ENCODE measurements around the gene PPM1H. TPM values are rescaled to one million over a fixed set of nuclear protein-coding genes. Genes with fewer than 3 reads are reported as not detected.

Gene PPM1H
- total and polyA plus RNA-seq, 10 of the 15 experiments (the other 5 are each of a cell fraction or from before 2014, with no cell fraction given), result 0.11 to 0.83 (median 0.49) TPM

GRCh38 chr12:62731055-62731820 is 203.7 kb downstream of the PPM1H start:
- Histone ChIP-seq H4K20me1 (ENCODE audit: control insufficient read depth, insufficient read depth) (no peaks in the 10 kb centered on the region), H3K27me3 (replicated peaks in 1 of 2; ENCODE audit: control insufficient read depth in 2 of 2, insufficient read depth in 2 of 2, low read length in 1 of 2) (no peaks in the 10 kb centered on the region), H3K4me1 (ENCODE audit: control insufficient read depth, insufficient read depth, low read length) (peaks cover 9% of the 10 kb centered on the region), H2AFZ (ENCODE audit: control insufficient read depth, low read depth, low read length) (peak overlapping the region; percentile 7; the same call in 1 of the 2 replicates), H3K9me3 (replicated peaks; ENCODE audit: control insufficient read depth, insufficient read depth, low read length) (no peaks in the 10 kb centered on the region), H3K79me2 (ENCODE audit: control insufficient read depth, insufficient read depth, low read length) (no peaks in the 10 kb centered on the region), H3K36me3 (ENCODE audit: control insufficient read depth in 2 of 2, insufficient read depth in 2 of 2, low read length in 1 of 2) (no peaks in the 10 kb centered on the region), H3K9ac (ENCODE audit: control insufficient read depth, insufficient read depth, low read length) (no peak overlapping the region), H3K4me3 (no peak overlapping the region), H3K4me2 (ENCODE audit: control insufficient read depth, insufficient read depth) (no peak overlapping the region), H3K27ac (ENCODE audit: control insufficient read depth, insufficient read depth) (no peak overlapping the region)
- SMC1A ChIA-PET (ENCODE audit: uncharacterized antibody, unreplicated experiment), result interaction anchor here (0.8 to 1.2 kb wide), 5 partner anchors 8 to 99 kb away, joined by 3 to 4 read pairs (median 3); no protein-coding TSS in a partner anchor
- DNase-seq (ENCODE audit: low read depth, low spot score) (no peak), FAIRE-seq (no peak), ATAC-seq (peak; percentile 79)
- POLR2A ChIA-PET, result interaction anchor here (1.0 kb wide), 1 partner anchor 19 kb away, joined by 3 read pairs; no protein-coding TSS in a partner anchor
- WGBS (ENCODE audit: insufficient coverage, insufficient replicate concordance, low lambda C conversion rate, missing lambda C conversion rate), result 58% methylated on average over 11 of the region's 11 CpGs
- BruUV-seq (replicated peaks), result no TSS peak
- in situ Hi-C loops (cut with MboI), result no loop called here
- CTCF ChIA-PET, result interaction anchor here (0.8 kb wide), 1 partner anchor 296 kb away, joined by 3 read pairs; no protein-coding TSS in a partner anchor
- RAD21 ChIA-PET (ENCODE audit: unreplicated experiment), result interaction anchor here (1.0 to 1.7 kb wide), 4 partner anchors 29 to 150 kb away, joined by 3 to 4 read pairs (median 3); no protein-coding TSS in a partner anchor
- intact Hi-C loops (cut with micrococcal nuclease; ENCODE audit: unreplicated experiment), result loop anchor here (5.0 kb wide), 2 partner anchors 89 to 129 kb away; no protein-coding TSS in a partner anchor
- TF ChIP-seq DPF2 (IDR thresholded peaks at IDR 0.05), result 0 out of 2 replicates have a peak, but pooled peaks have one; percentile 11
- no peak for TF ChIP-seq NR2F1 (conservative IDR thresholded peaks at IDR 0.05)
- TF ChIP-seq SPI1 (IDR thresholded peaks at IDR 0.05; ENCODE audit: borderline replicate concordance, insufficient read depth, low read depth, low read length), result peak; percentile 54
- TF ChIP-seq ZNF687 (IDR thresholded peaks at IDR 0.05), result no peak
- TF ChIP-seq NFIC (IDR thresholded peaks at IDR 0.05; ENCODE audit: low read depth, low read length), result peak; percentile 47; the same call in 1 of the 2 replicates
- TF ChIP-seq E2F8 (IDR thresholded peaks at IDR 0.05; ENCODE audit: low read depth, partially characterized antibody), result no peak
- TF ChIP-seq EED (IDR thresholded peaks at IDR 0.05; ENCODE audit: low read depth), result 0 out of 2 replicates have a peak, but pooled peaks have one; percentile 24
- TF ChIP-seq FOXM1 (IDR thresholded peaks at IDR 0.05; ENCODE audit: low read depth, low read length), result peak; percentile 36; the same call in 1 of the 2 replicates
- TF ChIP-seq CBX5 (IDR thresholded peaks at IDR 0.05; ENCODE audit: low read depth), result 0 out of 2 replicates have a peak, but pooled peaks have one; percentile 40
- TF ChIP-seq, protein P1, sequence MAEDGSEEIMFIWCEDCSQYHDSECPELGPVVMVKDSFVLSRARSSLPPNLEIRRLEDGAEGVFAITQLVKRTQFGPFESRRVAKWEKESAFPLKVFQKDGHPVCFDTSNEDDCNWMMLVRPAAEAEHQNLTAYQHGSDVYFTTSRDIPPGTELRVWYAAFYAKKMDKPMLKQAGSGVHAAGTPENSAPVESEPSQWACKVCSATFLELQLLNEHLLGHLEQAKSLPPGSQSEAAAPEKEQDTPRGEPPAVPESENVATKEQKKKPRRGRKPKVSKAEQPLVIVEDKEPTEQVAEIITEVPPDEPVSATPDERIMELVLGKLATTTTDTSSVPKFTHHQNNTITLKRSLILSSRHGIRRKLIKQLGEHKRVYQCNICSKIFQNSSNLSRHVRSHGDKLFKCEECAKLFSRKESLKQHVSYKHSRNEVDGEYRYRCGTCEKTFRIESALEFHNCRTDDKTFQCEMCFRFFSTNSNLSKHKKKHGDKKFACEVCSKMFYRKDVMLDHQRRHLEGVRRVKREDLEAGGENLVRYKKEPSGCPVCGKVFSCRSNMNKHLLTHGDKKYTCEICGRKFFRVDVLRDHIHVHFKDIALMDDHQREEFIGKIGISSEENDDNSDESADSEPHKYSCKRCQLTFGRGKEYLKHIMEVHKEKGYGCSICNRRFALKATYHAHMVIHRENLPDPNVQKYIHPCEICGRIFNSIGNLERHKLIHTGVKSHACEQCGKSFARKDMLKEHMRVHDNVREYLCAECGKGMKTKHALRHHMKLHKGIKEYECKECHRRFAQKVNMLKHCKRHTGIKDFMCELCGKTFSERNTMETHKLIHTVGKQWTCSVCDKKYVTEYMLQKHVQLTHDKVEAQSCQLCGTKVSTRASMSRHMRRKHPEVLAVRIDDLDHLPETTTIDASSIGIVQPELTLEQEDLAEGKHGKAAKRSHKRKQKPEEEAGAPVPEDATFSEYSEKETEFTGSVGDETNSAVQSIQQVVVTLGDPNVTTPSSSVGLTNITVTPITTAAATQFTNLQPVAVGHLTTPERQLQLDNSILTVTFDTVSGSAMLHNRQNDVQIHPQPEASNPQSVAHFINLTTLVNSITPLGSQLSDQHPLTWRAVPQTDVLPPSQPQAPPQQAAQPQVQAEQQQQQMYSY (CRISPR knock-in tag; IDR thresholded peaks at IDR 0.05), result no peak

Data from GM12878 (cell line).